GM13976 (cell line): ENCODE measurements around the gene MYPOP.
"Not testable (repeated sequence)": the region's sequence is repeated elsewhere in the genome, so short reads cannot be mapped to it uniquely, and the experiment has no call there.

Source experiments
- DNase-seq: peaks from one replicate; pipeline ENCODE4 v3.0.0; 2012; ENCODE audit warnings: low spot score
- CTCF ChIP-seq: IDR thresholded peaks from 2 replicates; pipeline ENCODE4 v1.5.1; 2012; ENCODE audit warnings: borderline replicate concordance, mild to moderate bottlenecking; ENCODE audit not compliant: insufficient read depth; ENCODE audit errors: extremely low read depth, missing control alignments, control extremely low read depth
- in situ Hi-C: fragments of 300-500 bp; cut with MboI; formaldehyde crosslinking; loops from one replicate; pipeline ENCODE4 v1.12.0; 2022; ENCODE audit warnings: low sequenced_read_pairs, mixed read lengths, inconsistent platforms; ENCODE audit not compliant: unreplicated experiment

MYPOP gene

GRCh38 chr19:45872095-45872919 is 30.1 kb downstream of the MYPOP start:
- in situ Hi-C loops = no loop called here
- no peak for TF ChIP-seq CTCF
- DNase-seq = no peak

- no peak for DNase-seq
- in situ Hi-C loops = no loop called here
- TF ChIP-seq CTCF = no peak
These were observed 31.6 kb downstream of the MYPOP start for GRCh38 chr19:45870798-45871197.

GRCh38 chr19:45867241-45867640 is 35.2 kb downstream of the MYPOP start:
- DNase-seq, in situ Hi-C loops: not testable (repeated sequence)

- TF ChIP-seq CTCF = no peak
- in situ Hi-C loops = no loop called here
- DNase-seq = no peak
These were observed 35.8 kb downstream of the MYPOP start for GRCh38 chr19:45866400-45867176.

- no peak for DNase-seq
- in situ Hi-C loops = no loop called here
- no peak for TF ChIP-seq CTCF
These were observed 37.0 kb downstream of the MYPOP start for GRCh38 chr19:45865269-45865948.

- no peak for TF ChIP-seq CTCF
- in situ Hi-C loops = no loop called here
- DNase-seq = no peak
These were observed 37.8 kb downstream of the MYPOP start for GRCh38 chr19:45864629-45865082.
